Endothelial cell of umbilical vein (primary cell): ENCODE data around the gene CRYBA4. TPM values are rescaled to one million over a fixed set of nuclear protein-coding genes. Genes with fewer than 3 reads are reported as not detected.

Experiments used
- BruUV-seq: library from RNA; stranded (reverse); fragments of 400-500 nt; replicated peaks from 2 replicates; lab custom pipeline; 2021; lab: Mats Ljungman, UMichigan
- CTCF ChIA-PET: fragments of 300-600, 350-600 bp; sonication (Branson Sonifier 250); formaldehyde crosslinking; loops from one replicate; lab custom pipeline; 2021; ENCODE audit warnings: antibody characterized with exemption, inconsistent platforms; lab: Charles Lee
- POLR2A ChIA-PET: fragments of 300-600, 350-600 bp; sonication (Branson Sonifier 250); formaldehyde crosslinking; loops from one replicate; lab custom pipeline; 2021; ENCODE audit warnings: antibody characterized with exemption, inconsistent platforms; lab: Charles Lee
- DNase-seq: peaks from one replicate; pipeline ENCODE4 v3.0.0-alpha.2; 2011; ENCODE audit warnings: low read depth, low spot score
- FAIRE-seq: peaks from 2 replicates; lab custom pipeline; 2011; peaks lifted over from hg19 to GRCh38; lab: Jason Lieb, UNC
- H2AFZ ChIP-seq: 2 replicates; pipeline ENCODE4 v1.6.0; 2012; ENCODE audit warnings: low read depth, low read length, control low read depth, inconsistent platforms
- H3K27ac ChIP-seq: 2 replicates; pipeline ENCODE4 v1.5.1; 2011; ENCODE audit warnings: low read depth, mild to moderate bottlenecking, control low read depth, low read length, moderate library complexity; ENCODE audit not compliant: insufficient read depth
- H3K27me3 ChIP-seq, 2 experiments: 2 replicates each; pipeline versions ENCODE4 v1.6.0 to v1.6.1; 2011; ENCODE audit warnings: low read length in 2 of 2, mixed read lengths in 1 of 2; ENCODE audit not compliant: control insufficient read depth in 2 of 2, insufficient read depth in 2 of 2
- H3K36me3 ChIP-seq, 2 experiments: 2 replicates in 1 of 2; 3 replicates in 1 of 2; pipeline ENCODE4 v1.5.1; 2011; ENCODE audit warnings: low read length in 2 of 2, mild to moderate bottlenecking in 1 of 2, moderate library complexity in 1 of 2; ENCODE audit not compliant: control insufficient read depth in 2 of 2, insufficient read depth in 2 of 2; ENCODE audit errors: extremely low read depth in 1 of 2
- H3K4me1 ChIP-seq: 3 replicates; pipeline ENCODE4 v1.5.1; 2011; ENCODE audit warnings: mild to moderate bottlenecking, low read length; ENCODE audit not compliant: control insufficient read depth, insufficient read depth; ENCODE audit errors: extremely low read depth
- H3K4me2 ChIP-seq: 2 replicates; pipeline ENCODE4 v1.6.1; 2011; ENCODE audit warnings: low read length, control low read depth, mixed read lengths; ENCODE audit not compliant: insufficient read depth
- H3K4me3 ChIP-seq, 3 experiments: fragments of 200-600 bp in 1 of 3; sonication (generic), shearing (Covaris generic) in 1 of 3; replicated peaks in 1 of 3; 2 replicates each; pipeline ENCODE4 v1.5.1; 2011 to 2016; ENCODE audit warnings: control low read depth in 3 of 3, low read length in 3 of 3, mild to moderate bottlenecking in 2 of 3, inconsistent platforms in 1 of 3, low read depth in 1 of 3, moderate library complexity in 1 of 3; ENCODE audit not compliant: insufficient read depth in 1 of 3
- H3K79me2 ChIP-seq: 2 replicates; pipeline ENCODE4 v1.6.0; 2012; ENCODE audit warnings: low read length, inconsistent platforms; ENCODE audit not compliant: control insufficient read depth, insufficient read depth
- H3K9ac ChIP-seq: replicated peaks from 2 replicates; pipeline ENCODE3; 2011; ENCODE audit warnings: low read length, control low read depth; ENCODE audit not compliant: insufficient read depth; ENCODE audit errors: extremely low read depth
- H3K9me1 ChIP-seq: replicated peaks from 3 replicates; pipeline ENCODE4 v1.6.0; 2011; ENCODE audit warnings: mild to moderate bottlenecking, low read length; ENCODE audit not compliant: control insufficient read depth, insufficient read depth; ENCODE audit errors: extremely low read depth
- H3K9me3 ChIP-seq: replicated peaks from 2 replicates; pipeline ENCODE4 v1.5.1; 2012; ENCODE audit warnings: low read length, inconsistent platforms; ENCODE audit not compliant: control insufficient read depth, insufficient read depth
- H4K20me1 ChIP-seq: replicated peaks from 2 replicates; pipeline ENCODE3; 2011; ENCODE audit warnings: mild to moderate bottlenecking, low read length; ENCODE audit not compliant: control insufficient read depth, insufficient read depth; ENCODE audit errors: extremely low read depth
- CTCF ChIP-seq, 2 donors: IDR thresholded peaks; 1 replicate in 1 of 2; 2 replicates in 1 of 2; pipeline ENCODE4 v1.5.1; 2011; ENCODE audit warnings: low read length in 2 of 2, mild to moderate bottlenecking in 2 of 2, moderate library complexity in 2 of 2, control low read depth in 1 of 2, inconsistent platforms in 1 of 2, low read depth in 1 of 2; ENCODE audit not compliant: insufficient read depth in 1 of 2; ENCODE audit errors: extremely low read depth in 1 of 2
- EZH2 ChIP-seq: IDR thresholded peaks from 2 replicates; pipeline ENCODE4 v1.6.1; 2012; ENCODE audit warnings: borderline replicate concordance, low read depth, mild to moderate bottlenecking, moderate library complexity, low read length, inconsistent platforms; ENCODE audit not compliant: severe bottlenecking
- FOS ChIP-seq: IDR thresholded peaks from 2 replicates; pipeline ENCODE4 v1.6.1; 2011; ENCODE audit warnings: mild to moderate bottlenecking, low read length, moderate library complexity, borderline replicate concordance; ENCODE audit not compliant: insufficient read depth
- GATA2 ChIP-seq: IDR thresholded peaks from 2 replicates; pipeline ENCODE4 v1.7.0; 2011; ENCODE audit warnings: low read depth, mild to moderate bottlenecking, moderate library complexity, mixed read lengths, low read length; ENCODE audit not compliant: insufficient read length, insufficient read depth
- JUN ChIP-seq: IDR thresholded peaks from 2 replicates; pipeline ENCODE4 v1.6.1; 2011; ENCODE audit warnings: borderline replicate concordance, low read depth; ENCODE audit not compliant: insufficient read length, insufficient read depth
- MAX ChIP-seq: IDR thresholded peaks from 2 replicates; pipeline ENCODE4 v1.6.1; 2011; ENCODE audit not compliant: insufficient read depth, insufficient read length
- MYC ChIP-seq: IDR thresholded peaks from one replicate; pipeline ENCODE4 v1.6.1; 2011; ENCODE audit warnings: mild to moderate bottlenecking, low read depth, low read length
- POLR2A ChIP-seq: IDR thresholded peaks from 2 replicates; pipeline ENCODE4 v1.6.1; 2012; ENCODE audit warnings: low read depth, mild to moderate bottlenecking, control low read depth, low read length
- POLR2AphosphoS5 ChIP-seq: IDR thresholded peaks from 2 replicates; pipeline ENCODE4 v1.6.1; 2012; ENCODE audit warnings: low read depth, mild to moderate bottlenecking, control low read depth, low read length, moderate library complexity; ENCODE audit not compliant: insufficient read depth
- dilution Hi-C: fragments of 300-500 bp; cut with MboI; formaldehyde crosslinking; loops from one replicate; pipeline ENCODE4 v1.15.0; 2019; ENCODE audit warnings: low sequenced_read_pairs; ENCODE audit not compliant: extremely low pct_ligation_motif_present
- intact Hi-C: fragments of 100-400 bp; cut with micrococcal nuclease; formaldehyde crosslinking; loops from one replicate; pipeline ENCODE4 v1.10.0; 2022
- polyA plus RNA-seq, 4 experiments: library from polyadenylated mRNA; depleted of rRNA in 3 of 4; stranded (reverse) in 3 of 4; unstranded in 1 of 4; fragments of >200 nt; gene quantifications; 2 replicates each; pipeline versions ENCODE4 v1.2.1 to v1.2.3, GENCODE V29; 2011 to 2012; ENCODE audit warnings: missing spikeins in 1 of 4
- total RNA-seq: library from RNA; stranded (reverse); gene quantifications from 2 replicates; pipeline ENCODE4 v1.2.3, GENCODE V29; 2021

CRYBA4 gene
- total and polyA plus RNA-seq, 2 donors (not counting 3 experiments of a cell fraction or from before 2014, with no cell fraction given) = not detected

- POLR2A ChIA-PET = interaction anchor here (0.6 kb wide), 1 partner anchor 100 kb away, joined by 5 read pairs; no protein-coding TSS in a partner anchor
- CTCF ChIA-PET = interaction anchor here (0.6 to 1.0 kb wide), 2 partner anchors 74 to 129 kb away, joined by 3 read pairs; no protein-coding TSS in a partner anchor
- BruUV-seq = no TSS peak
Measured at GRCh38 chr22:26643418-26644100, 21.8 kb downstream of the CRYBA4 start.

More at GRCh38 chr22:26643418-26644100, 21.8 kb downstream of the CRYBA4 start:
- Histone ChIP-seq H3K4me3 (no peak overlapping the region), H3K27ac (no peak overlapping the region), H2AFZ (no peak overlapping the region), H3K9me3 (no peaks in the 10 kb centered on the region), H3K4me2 (no peak overlapping the region), H3K9ac (no peak overlapping the region), H3K27me3 (peaks cover 5 to 10% of the 10 kb centered on the region in 2 experiments), H3K79me2 (no peaks in the 10 kb centered on the region), H3K36me3 (no peaks in the 10 kb centered on the region), H3K9me1 (no peaks in the 10 kb centered on the region), H4K20me1 (no peaks in the 10 kb centered on the region), H3K4me1 (peaks cover 7% of the 10 kb centered on the region)
- intact Hi-C loops (no loop called here), dilution Hi-C loops (no loop called here)
- no peak for FAIRE-seq
- DNase-seq = no peak
- TF ChIP-seq EZH2 = no peak
- TF ChIP-seq MYC = no peak
- no peak for TF ChIP-seq POLR2A
- TF ChIP-seq POLR2AphosphoS5 = no peak
- no peak for TF ChIP-seq JUN
- TF ChIP-seq GATA2 = no peak
- TF ChIP-seq MAX = no peak
- TF ChIP-seq CTCF (IDR thresholded peaks at IDR 0.05; ENCODE audit: extremely low read depth in 1 of 2, insufficient read depth in 1 of 2, low read depth in 1 of 2, low read length in 2 of 2) = no peak
- no peak for TF ChIP-seq FOS
